Epithelial cell of prostate (primary cell): ENCODE results near the gene XPO6.

ENCODE experiments used
- DNase-seq: peaks from one replicate; pipeline ENCODE4 v3.0.0-alpha.2; 2011; ENCODE audit warnings: low read depth, low spot score
- H3K27ac ChIP-seq: fragments of 450-650 bp; 2 replicates; pipeline ENCODE4 v1.5.1; 2017; ENCODE audit warnings: mild to moderate bottlenecking

Gene XPO6

DNA sequence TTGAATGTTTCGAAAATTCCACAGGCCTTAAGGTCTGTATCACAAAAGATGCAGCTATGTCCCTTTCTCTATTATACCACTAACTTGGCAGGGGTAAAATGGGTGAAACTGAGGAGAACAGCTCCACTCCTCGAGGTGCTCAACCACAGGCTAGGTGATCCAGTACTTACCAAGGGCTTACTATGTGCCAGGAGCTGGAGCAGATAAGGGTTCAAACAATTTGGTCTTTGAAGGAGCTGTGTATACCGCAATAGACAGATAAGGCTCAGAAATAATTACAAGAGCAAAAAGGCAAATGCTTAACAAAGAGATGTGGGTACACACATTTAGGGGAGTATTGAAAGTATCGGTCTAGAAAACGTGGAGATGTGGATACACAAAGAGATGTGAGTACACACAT is 1.5 kb downstream of the XPO6 start:
- H3K27ac ChIP-seq, result no peak overlapping the region
- DNase-seq, result no peak

DNA sequence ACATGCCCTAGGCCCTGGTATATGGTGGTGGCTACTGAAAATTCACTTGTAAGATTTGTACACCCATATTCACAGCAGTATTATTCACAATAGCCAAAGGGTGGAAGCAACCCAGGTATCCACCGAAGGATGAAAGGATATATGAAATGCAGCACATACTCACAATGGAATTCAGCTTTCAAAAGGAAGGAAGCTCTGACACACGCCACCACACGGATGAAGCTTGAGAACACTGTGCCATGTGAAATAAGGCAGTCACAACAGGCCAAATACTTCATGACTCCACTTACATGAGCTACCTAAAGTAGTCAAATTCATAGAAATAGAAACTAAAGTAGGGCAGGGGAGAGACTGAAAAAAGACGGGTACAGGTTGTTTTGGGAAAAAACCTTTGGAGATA is 2.9 kb downstream of the XPO6 start:
- no peak for DNase-seq
- no peak overlapping the region for H3K27ac ChIP-seq

DNA sequence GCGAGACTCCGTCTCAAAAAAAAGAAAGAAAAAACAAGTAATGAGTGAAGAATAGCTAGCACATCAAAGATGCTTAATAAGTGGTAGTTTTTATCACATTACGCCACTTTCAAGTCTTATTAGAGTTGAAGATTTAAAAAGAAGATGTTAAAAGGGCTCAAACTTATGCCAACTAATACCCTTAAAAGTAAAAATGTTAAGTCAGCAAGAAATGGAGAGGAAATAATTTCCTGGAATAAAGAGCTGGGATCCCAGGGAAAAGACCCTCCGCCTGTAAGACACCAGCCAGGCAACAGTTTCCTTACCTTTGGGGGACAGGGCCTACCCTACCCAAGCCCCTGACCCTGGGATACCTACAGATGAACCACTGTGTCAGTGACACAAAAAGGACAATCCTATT is 3.6 kb downstream of the XPO6 start:
- H3K27ac ChIP-seq, result no peak overlapping the region
- DNase-seq, result no peak

DNA sequence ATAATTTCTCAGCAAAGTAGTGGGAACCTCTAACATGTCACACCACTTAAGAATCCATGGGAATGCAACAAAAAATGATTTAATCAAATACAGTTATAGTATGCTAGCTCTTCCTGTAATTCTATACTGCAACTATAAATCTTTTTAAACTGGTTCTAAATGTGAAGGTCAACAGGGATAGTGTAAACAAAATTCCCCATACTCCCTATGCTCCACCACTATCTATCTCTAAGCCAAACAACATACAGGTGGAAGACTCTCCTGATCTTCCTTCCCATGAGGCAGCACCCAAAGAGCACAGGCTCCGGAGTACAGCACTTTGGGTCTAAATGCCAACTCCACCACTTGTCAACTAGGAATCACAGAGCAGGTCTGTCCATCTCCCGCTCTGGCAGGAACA is 4.4 kb downstream of the XPO6 start:
- no peak overlapping the region for H3K27ac ChIP-seq
- DNase-seq, result no peak

GRCh38 chr16:28205974-28206373 is 5.8 kb downstream of the XPO6 start:
- no peak overlapping the region for H3K27ac ChIP-seq
- DNase-seq, result no peak

- DNase-seq, result no peak
- H3K27ac ChIP-seq, result no peak overlapping the region
Measured at GRCh38 chr16:28205117-28205899, 6.5 kb downstream of the XPO6 start.

- H3K27ac ChIP-seq, result no peak overlapping the region
- DNase-seq, result no peak
Measured at GRCh38 chr16:28204622-28205021, 7.1 kb downstream of the XPO6 start.

DNA sequence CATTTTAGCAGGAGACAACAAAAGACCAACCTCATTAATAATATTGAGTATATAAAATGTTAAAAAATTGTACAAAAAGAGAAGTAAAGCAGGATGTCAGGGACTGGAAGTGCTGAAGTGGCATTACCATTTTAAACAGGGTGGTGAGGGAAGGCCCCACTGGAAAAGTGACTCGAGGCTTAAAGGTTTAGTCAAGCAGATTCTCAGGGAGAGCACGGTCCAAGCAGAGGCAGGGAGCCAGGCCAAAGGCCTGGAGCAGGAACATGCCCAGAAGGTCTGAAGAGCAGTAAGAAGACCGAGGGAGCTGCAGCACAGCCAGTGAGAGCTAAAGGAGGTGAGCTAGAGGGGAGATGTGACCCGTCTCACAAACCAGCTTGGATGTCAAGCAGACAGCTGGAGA is 7.6 kb downstream of the XPO6 start:
- no peak for DNase-seq
- H3K27ac ChIP-seq, result no peak overlapping the region

GRCh38 chr16:28202147-28202746 is 9.5 kb downstream of the XPO6 start:
- no peak for DNase-seq
- H3K27ac ChIP-seq, result no peak overlapping the region

DNA sequence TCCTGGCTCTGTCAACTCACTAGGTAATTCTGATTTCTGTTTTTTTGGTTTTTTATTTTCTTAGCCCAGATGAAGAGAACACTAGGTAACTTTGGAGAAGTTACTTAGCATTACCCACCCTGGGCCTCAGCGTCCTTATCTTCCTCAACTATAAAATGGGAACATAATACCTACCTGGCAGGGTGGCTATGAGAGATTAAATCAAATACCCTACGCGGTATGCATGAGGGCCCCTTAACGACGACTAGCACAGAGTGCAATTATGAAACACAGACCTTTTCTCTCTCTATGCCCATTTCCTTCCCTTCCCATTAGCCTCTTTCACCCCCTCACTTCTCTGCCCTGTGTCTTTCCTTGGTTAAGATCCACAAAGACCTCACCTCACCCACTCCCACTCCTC is 11.1 kb downstream of the XPO6 start:
- H3K27ac ChIP-seq, result no peak overlapping the region
- DNase-seq, result no peak

GRCh38 chr16:28196387-28196987 is 15.3 kb downstream of the XPO6 start:
- peak overlapping the region; percentile 3 for H3K27ac ChIP-seq
- no peak for DNase-seq

GRCh38 chr16:28195859-28196258 is 15.9 kb downstream of the XPO6 start:
- DNase-seq, result no peak
- H3K27ac ChIP-seq, result peak overlapping the region; percentile 3

- DNase-seq, result no peak
- peak overlapping the region; percentile 70 for H3K27ac ChIP-seq
Measured at GRCh38 chr16:28193530-28194423, 18.0 kb downstream of the XPO6 start.

- peak overlapping the region; percentile 70 for H3K27ac ChIP-seq
- no peak for DNase-seq
Measured at GRCh38 chr16:28192806-28193529, 18.8 kb downstream of the XPO6 start.

DNA sequence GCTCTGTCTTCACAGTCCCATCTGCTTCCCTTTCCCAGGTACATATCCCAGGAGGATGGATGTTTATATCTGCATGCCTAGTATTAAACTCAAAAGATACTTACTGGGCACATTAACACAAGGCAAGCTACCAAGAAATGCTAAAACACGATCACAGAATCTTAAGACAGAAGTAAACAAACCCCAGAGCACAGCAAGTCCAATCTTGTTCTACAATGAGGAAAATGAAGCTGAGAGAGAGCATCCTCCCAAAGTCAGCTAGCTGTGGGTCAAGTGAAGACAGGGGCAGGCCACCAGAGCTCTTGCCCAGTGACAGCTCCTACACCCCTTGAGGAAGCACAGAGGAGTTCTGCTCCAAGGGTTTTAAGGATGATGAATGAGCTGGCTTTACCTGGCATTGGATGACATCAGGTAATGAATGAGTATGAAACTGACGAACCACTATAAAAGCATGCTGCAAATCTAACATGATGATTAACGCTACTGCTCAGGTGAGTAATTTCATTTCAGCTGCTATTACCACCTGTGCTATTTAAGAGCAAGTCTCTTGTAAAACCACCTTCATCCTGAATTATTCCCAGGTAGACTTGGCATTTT is 20.3 kb downstream of the XPO6 start:
- H3K27ac ChIP-seq, result peak overlapping the region; percentile 70
- DNase-seq, result peak; percentile 89

DNA sequence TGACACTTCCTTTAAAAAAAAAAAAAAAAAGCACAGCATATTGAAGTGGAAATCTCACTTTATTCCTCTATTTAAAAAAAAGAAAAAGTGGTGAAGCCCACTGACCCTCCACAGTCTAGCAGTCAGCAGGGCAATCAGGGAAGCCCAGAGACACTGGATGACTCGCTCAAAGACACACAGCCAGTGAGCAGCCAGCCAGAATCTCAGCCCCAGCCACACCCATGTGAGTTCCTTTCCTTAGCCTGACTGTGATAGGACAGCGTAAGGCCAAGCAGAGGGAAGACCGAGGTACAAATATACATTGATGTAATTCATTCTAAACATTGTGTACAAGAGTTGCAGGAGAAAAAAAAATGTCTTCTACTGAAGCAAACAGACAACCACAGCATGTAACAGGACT is 22.5 kb downstream of the XPO6 start:
- DNase-seq, result no peak
- no peak overlapping the region for H3K27ac ChIP-seq

DNA sequence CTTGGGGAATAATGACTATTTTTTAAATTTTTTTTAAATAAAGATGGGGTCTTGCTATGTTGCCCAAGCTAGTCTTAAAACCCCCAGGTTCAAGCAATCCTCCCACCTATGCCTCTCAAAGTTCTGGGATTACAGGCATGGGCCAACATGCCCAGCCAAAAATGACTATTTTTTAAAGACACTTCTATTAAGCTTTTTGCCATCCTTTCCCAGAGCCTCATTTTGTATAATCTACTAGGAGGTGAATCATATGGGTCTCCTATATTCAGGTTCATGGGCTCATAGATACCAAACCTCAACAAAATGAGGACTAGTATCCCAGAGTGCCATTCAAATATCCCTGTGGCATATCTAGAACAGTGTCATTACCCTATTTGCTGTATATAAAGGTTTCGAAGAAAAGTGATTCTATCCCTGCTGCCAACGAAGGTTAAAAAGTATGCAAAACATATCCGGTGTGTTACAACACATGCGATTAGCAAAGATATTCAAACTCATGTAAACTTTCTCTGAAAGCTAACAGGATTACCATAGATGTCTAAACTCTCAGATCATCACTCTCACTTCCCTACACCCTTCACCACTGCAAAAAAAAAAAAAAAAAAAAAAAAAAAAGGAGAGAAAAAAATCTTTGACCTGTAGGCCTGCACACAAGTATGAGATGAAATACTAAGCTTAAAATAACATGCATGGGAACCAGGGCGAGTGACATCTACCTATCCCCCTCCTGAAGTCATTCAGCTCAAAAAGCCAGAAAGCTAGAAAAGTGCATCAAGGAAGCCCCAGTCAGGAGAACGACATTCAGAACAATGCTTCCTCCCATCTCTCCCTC is 23.5 kb downstream of the XPO6 start:
- H3K27ac ChIP-seq, result no peak overlapping the region
- no peak for DNase-seq

- H3K27ac ChIP-seq, result no peak overlapping the region
- no peak for DNase-seq
Measured at GRCh38 chr16:28187595-28188004, 24.2 kb downstream of the XPO6 start.

GRCh38 chr16:28186752-28187151 is 25.0 kb downstream of the XPO6 start:
- DNase-seq, result no peak
- H3K27ac ChIP-seq, result no peak overlapping the region
